ENCODE results near the gene CSHL1. TPM values are rescaled to one million over a fixed set of nuclear protein-coding genes. Genes with fewer than 3 reads are reported as not detected.
A peak's percentile ranks its signal among the peaks of the same experiment; 100 is the strongest.
"Not testable (repeated sequence)": the region's sequence is repeated elsewhere in the genome, so short reads cannot be mapped to it uniquely, and the experiment has no call there.

The CSHL1 gene
- total and polyA plus RNA-seq, 2 experiments from 2014 or later = 0.44 TPM; not detected in 1

GRCh38 chr17:63881935-63882601, 29.0 kb downstream of the CSHL1 start, which contains the start of gene GH2:
TSS of gene GH2 (minus strand) at chr17:63881944. CDS start at chr17:63881801, 143 bp downstream.
- peak; percentile 58 to 67 for TF ChIP-seq CTCF (conservative IDR thresholded peaks at IDR 0.05; ENCODE audit: low read depth in 2 of 2)
- no peak for TF ChIP-seq EZH2 (IDR thresholded peaks at IDR 0.05; ENCODE audit: low read depth, unreplicated experiment)
- Histone ChIP-seq H3K27ac (ENCODE audit: low read depth) (no peak within 1 kb of the TSS), H2AFZ (peak within 1 kb of the TSS; percentile 95), H3K4me1 (ENCODE audit: insufficient read depth) (peaks cover 14% of the 10 kb centered on the region; the same call in 1 of the 2 replicates), H3F3A (replicated peaks; ENCODE audit: low read depth) (no peaks in the 10 kb centered on the region), H3K9me2 (ENCODE audit: insufficient read depth) (no peaks in the 10 kb centered on the region), H3K79me2 (replicated peaks; ENCODE audit: insufficient read depth) (no peaks in the 10 kb centered on the region), H3K36me3 (ENCODE audit: insufficient read depth) (no peaks in the 10 kb centered on the region), H4K20me1 (replicated peaks; ENCODE audit: insufficient read depth) (no peaks in the 10 kb centered on the region), H3K27me3 (ENCODE audit: insufficient read depth) (no peaks in the 10 kb centered on the region), H3K4me2 (peak within 1 kb of the TSS; percentile 49), H3K4me3 (peak within 1 kb of the TSS; percentile 24; the same call in 1 of the 2 replicates)
- H3K27ac Mint-ChIP-seq = no peak within 1 kb of the TSS; the same call in 1 of the 2 replicates
- DNase-seq (ENCODE audit: low spot score) (peak; percentile 82), ATAC-seq (peak; percentile 90)
- H3K27me3 Mint-ChIP-seq (ENCODE audit: insufficient read depth, low read depth, poor library complexity) = peaks cover 3% of the 10 kb centered on the region
- no peaks in the 10 kb centered on the region; the same call in 2 of the 3 replicates for H3K9me3 Mint-ChIP-seq
- no peaks in the 10 kb centered on the region for H3K36me3 Mint-ChIP-seq (ENCODE audit: low read depth)
- peaks cover 16% of the 10 kb centered on the region for H3K4me1 Mint-ChIP-seq
- peak within 1 kb of the TSS; percentile 30; the same call in 1 of the 3 replicates for H3K4me3 Mint-ChIP-seq

GRCh38 chr17:63881337-63881736, 29.7 kb downstream of the CSHL1 start:
- H3K27ac Mint-ChIP-seq = not testable (repeated sequence)
- ATAC-seq = peak; percentile 86

More at GRCh38 chr17:63881337-63881736, 29.7 kb downstream of the CSHL1 start:
- Mint-ChIP-seq H3K4me3 (peak overlapping the region; percentile 30; the same call in 1 of the 3 replicates), H3K4me1 (peaks cover 16% of the 10 kb centered on the region)
- not testable (repeated sequence) for H3K36me3 ChIP-seq (ENCODE audit: insufficient read depth); H3K27me3 Mint-ChIP-seq (ENCODE audit: insufficient read depth, low read depth, poor library complexity); H3F3A ChIP-seq (replicated peaks; ENCODE audit: low read depth); H3K9me3 Mint-ChIP-seq; H3K36me3 Mint-ChIP-seq (ENCODE audit: low read depth); H3K27ac ChIP-seq (ENCODE audit: low read depth); H4K20me1 ChIP-seq (replicated peaks; ENCODE audit: insufficient read depth); H3K9me2 ChIP-seq (ENCODE audit: insufficient read depth); H3K27me3 ChIP-seq (ENCODE audit: insufficient read depth); H3K79me2 ChIP-seq (replicated peaks; ENCODE audit: insufficient read depth)
- DNase-seq (ENCODE audit: low spot score) = peak; percentile 81
- TF ChIP-seq CREB1 (CRISPR knock-in tag; IDR thresholded peaks at IDR 0.05; ENCODE audit: low read depth) (0 out of 2 replicates have a peak, but pooled peaks have one; percentile 22), CTCF (conservative IDR thresholded peaks at IDR 0.05; ENCODE audit: low read depth in 2 of 2) (peak; percentile 42 to 56)
- H3K4me2 ChIP-seq = peak overlapping the region; percentile 49
- H3K4me3 ChIP-seq = peak overlapping the region; percentile 24; the same call in 1 of the 2 replicates
- H3K4me1 ChIP-seq (ENCODE audit: insufficient read depth) = peaks cover 14% of the 10 kb centered on the region; the same call in 1 of the 2 replicates
- peak overlapping the region; percentile 95 for H2AFZ ChIP-seq
